Measurements from ENCODE around the gene MYCN. TPM values are rescaled to one million over a fixed set of nuclear protein-coding genes. Genes with fewer than 3 reads are reported as not detected.

The MYCN gene
- total and polyA plus RNA-seq, 2 donors (not counting 1 experiment from before 2014, with no cell fraction given) = not detected

- Histone ChIP-seq H3K79me2 (ENCODE audit: control insufficient read depth, insufficient read depth, low read length) (no peaks in the 10 kb centered on the region), H2AFZ (ENCODE audit: low read length) (no peak overlapping the region), H3K36me3 (ENCODE audit: control insufficient read depth, insufficient read depth, low read length) (no peaks in the 10 kb centered on the region), H3K4me1 (ENCODE audit: control insufficient read depth, extremely low read depth, insufficient read depth, low read length) (no peaks in the 10 kb centered on the region), H3K27me3 (ENCODE audit: control insufficient read depth, insufficient read depth, low read length) (no peaks in the 10 kb centered on the region), H3K4me3 (replicated peaks in 1 of 4; ENCODE audit: control extremely low read depth in 1 of 4, insufficient read depth in 1 of 4, low read depth in 3 of 4, low read length in 4 of 4) (no peak overlapping the region), H3K9ac (ENCODE audit: insufficient read depth, low read length) (no peak overlapping the region), H3K9me3 (ENCODE audit: control insufficient read depth, insufficient read depth, low read depth, low read length) (no peaks in the 10 kb centered on the region), H4K20me1 (ENCODE audit: control insufficient read depth, extremely low read depth, insufficient read depth, low read length) (no peaks in the 10 kb centered on the region), H3K27ac (ENCODE audit: insufficient read depth, low read length) (no peak overlapping the region), H3K4me2 (ENCODE audit: extremely low read depth, insufficient read depth, low read length) (no peak overlapping the region)
- no peak for TF ChIP-seq CTCF (conservative IDR thresholded peaks at IDR 0.05 in 1 of 2, IDR thresholded peaks at IDR 0.05 in 1 of 2; ENCODE audit: low read depth in 1 of 2, low read length in 2 of 2)
- TF ChIP-seq EZH2 (IDR thresholded peaks at IDR 0.05; ENCODE audit: low read length, missing control alignments) = no peak
- DNase-seq (ENCODE audit: low read depth in 2 of 2) = no peak
Observed at GRCh38 chr2:15953147-15953630, 12.8 kb downstream of the MYCN start.

GRCh38 chr2:15953891-15954680, 13.7 kb downstream of the MYCN start:
- H2AFZ ChIP-seq (ENCODE audit: low read length) = no peak overlapping the region
- no peaks in the 10 kb centered on the region for H4K20me1 ChIP-seq (ENCODE audit: control insufficient read depth, extremely low read depth, insufficient read depth, low read length)
- no peaks in the 10 kb centered on the region for H3K36me3 ChIP-seq (ENCODE audit: control insufficient read depth, insufficient read depth, low read length)
- no peaks in the 10 kb centered on the region for H3K27me3 ChIP-seq (ENCODE audit: control insufficient read depth, insufficient read depth, low read length)
- no peaks in the 10 kb centered on the region for H3K4me1 ChIP-seq (ENCODE audit: control insufficient read depth, extremely low read depth, insufficient read depth, low read length)
- H3K4me2 ChIP-seq (ENCODE audit: extremely low read depth, insufficient read depth, low read length) = no peak overlapping the region
- H3K4me3 ChIP-seq (replicated peaks in 1 of 4; ENCODE audit: control extremely low read depth in 1 of 4, insufficient read depth in 1 of 4, low read depth in 3 of 4, low read length in 4 of 4) = no peak overlapping the region
- TF ChIP-seq EZH2 (IDR thresholded peaks at IDR 0.05; ENCODE audit: low read length, missing control alignments) = no peak
- no peak for TF ChIP-seq CTCF (conservative IDR thresholded peaks at IDR 0.05 in 1 of 2, IDR thresholded peaks at IDR 0.05 in 1 of 2; ENCODE audit: low read depth in 1 of 2, low read length in 2 of 2)
- H3K9ac ChIP-seq (ENCODE audit: insufficient read depth, low read length) = no peak overlapping the region
- no peaks in the 10 kb centered on the region for H3K9me3 ChIP-seq (ENCODE audit: control insufficient read depth, insufficient read depth, low read depth, low read length)
- H3K79me2 ChIP-seq (ENCODE audit: control insufficient read depth, insufficient read depth, low read length) = no peaks in the 10 kb centered on the region
- DNase-seq (ENCODE audit: low read depth in 2 of 2) = no peak
- H3K27ac ChIP-seq (ENCODE audit: insufficient read depth, low read length) = no peak overlapping the region

- no peak for DNase-seq (ENCODE audit: low read depth in 2 of 2)
Observed at GRCh38 chr2:15954761-15955160, 14.4 kb downstream of the MYCN start.

More at GRCh38 chr2:15954761-15955160, 14.4 kb downstream of the MYCN start:
- Histone ChIP-seq H3K27ac (ENCODE audit: insufficient read depth, low read length) (no peak overlapping the region), H2AFZ (ENCODE audit: low read length) (no peak overlapping the region), H3K79me2 (ENCODE audit: control insufficient read depth, insufficient read depth, low read length) (no peaks in the 10 kb centered on the region), H3K27me3 (ENCODE audit: control insufficient read depth, insufficient read depth, low read length) (no peaks in the 10 kb centered on the region), H3K9ac (ENCODE audit: insufficient read depth, low read length) (no peak overlapping the region), H3K9me3 (ENCODE audit: control insufficient read depth, insufficient read depth, low read depth, low read length) (no peaks in the 10 kb centered on the region), H3K36me3 (ENCODE audit: control insufficient read depth, insufficient read depth, low read length) (no peaks in the 10 kb centered on the region), H3K4me3 (replicated peaks in 1 of 4; ENCODE audit: control extremely low read depth in 1 of 4, insufficient read depth in 1 of 4, low read depth in 3 of 4, low read length in 4 of 4) (no peak overlapping the region), H3K4me1 (ENCODE audit: control insufficient read depth, extremely low read depth, insufficient read depth, low read length) (no peaks in the 10 kb centered on the region), H3K4me2 (ENCODE audit: extremely low read depth, insufficient read depth, low read length) (no peak overlapping the region), H4K20me1 (ENCODE audit: control insufficient read depth, extremely low read depth, insufficient read depth, low read length) (no peaks in the 10 kb centered on the region)
- no peak for TF ChIP-seq EZH2 (IDR thresholded peaks at IDR 0.05; ENCODE audit: low read length, missing control alignments)
- TF ChIP-seq CTCF (conservative IDR thresholded peaks at IDR 0.05 in 1 of 2, IDR thresholded peaks at IDR 0.05 in 1 of 2; ENCODE audit: low read depth in 1 of 2, low read length in 2 of 2) = no peak

All from fibroblast of lung (primary cell).